K562 (cell line): Measurements from ENCODE around the gene HSD11B2. TPM values are rescaled to one million over a fixed set of nuclear protein-coding genes. Genes with fewer than 3 reads are reported as not detected.

ENCODE experiments used
- ETV1 ChIP-seq: fragments of 450-650 bp; conservative IDR thresholded peaks from 2 replicates; pipeline ENCODE4 v1.6.1; 2016; ENCODE audit warnings: missing genetic modification characterization, control low read depth, low read depth, missing compliant biosample characterization
- NR0B1 ChIP-seq: fragments of 450-650 bp; IDR thresholded peaks from one replicate; pipeline ENCODE4 v1.6.1; 2018; ENCODE audit warnings: mild to moderate bottlenecking, moderate library complexity; ENCODE audit not compliant: partially characterized antibody
- REST ChIP-seq, 2 experiments: fragments of 450-650 bp; formaldehyde crosslinking in 1 of 2; IDR thresholded peaks; 2 replicates each; pipeline versions ENCODE4 v1.4.0 to v1.6.1; 2014 to 2020; ENCODE audit warnings: mild to moderate bottlenecking in 2 of 2, borderline replicate concordance in 1 of 2, low read depth in 1 of 2
- SLC30A9 ChIP-seq: fragments of 250-450 bp; sonication (Bioruptor Pico); IDR thresholded peaks from 2 replicates; pipeline ENCODE4 v1.8.0; 2022; ENCODE audit warnings: mild to moderate bottlenecking, moderate library complexity
- polyA plus RNA-seq, 8 experiments: library from polyadenylated mRNA; depleted of rRNA in 4 of 8; stranded (reverse) in 5 of 8; unstranded in 3 of 8; fragments of >200 nt; fragmentation: Nextera tagmentation in 2 of 8; fragmentation: Illumina TruSeq in 1 of 8; extraction: Ambion mirVana in 2 of 8; extraction: Trizol in 1 of 8; gene quantifications; 2 replicates each; pipeline versions ENCODE4 v1.2.1 to v1.2.3, GENCODE V29; 2011 to 2014; ENCODE audit warnings: inconsistent platforms in 1 of 8, missing spikeins in 1 of 8
- total RNA-seq, 7 experiments: library from RNA; depleted of rRNA in 6 of 7; stranded (reverse); fragments of >200 nt in 6 of 7; fragmentation: Illumina TruSeq in 2 of 7; extraction: Trizol in 2 of 7; gene quantifications; 2 replicates each; pipeline versions ENCODE4 v1.2.1 to v1.2.3, GENCODE V29; 2011 to 2021; ENCODE audit warnings: low replicate concordance in 1 of 7

Gene HSD11B2
- total and polyA plus RNA-seq, 9 of the 15 experiments (the other 6 are each of a cell fraction or from before 2014, with no cell fraction given), result 0.08 to 2.0 (median 0.79) TPM

- no peak for TF ChIP-seq NR0B1
- no peak for TF ChIP-seq ETV1 (tag)
- TF ChIP-seq SLC30A9 (CRISPR knock-in tag), result no peak
- peak; percentile 31; the same call in 1 of the 2 replicates for TF ChIP-seq REST (IDR thresholded peaks at IDR 0.05; ENCODE audit: borderline replicate concordance)
- TF ChIP-seq REST (CRISPR knock-in tag; IDR thresholded peaks at IDR 0.05; ENCODE audit: low read depth), result no peak
Observed at GRCh38 chr16:67415872-67416793, 14.8 kb upstream of the HSD11B2 start, which contains the start of gene ZDHHC1 (continued).
